Measurements from ENCODE around the gene GK2.

Gene GK2

GRCh38 chr4:79408063-79408462 is at the start of gene GK2:
GK2 (minus strand) TSS chr4:79408228; CDS start chr4:79408200, 28 bp downstream.
- no peak for DNase-seq

- no peak for DNase-seq
These were observed 47.2 kb upstream of the GK2 start for GRCh38 chr4:79455216-79455615.

GRCh38 chr4:79454656-79455055 is 46.6 kb upstream of the GK2 start:
- DNase-seq = no peak

GRCh38 chr4:79450053-79450452 is 42.0 kb upstream of the GK2 start:
- no peak for DNase-seq

GRCh38 chr4:79446145-79446544 is 38.1 kb upstream of the GK2 start:
- DNase-seq = no peak

- DNase-seq = no peak
These were observed 37.3 kb upstream of the GK2 start for GRCh38 chr4:79445371-79445781.

GRCh38 chr4:79442422-79442821 is 34.4 kb upstream of the GK2 start:
- no peak for DNase-seq

GRCh38 chr4:79439489-79439888 is 31.5 kb upstream of the GK2 start:
- DNase-seq = no peak

GRCh38 chr4:79431839-79432238 is 23.8 kb upstream of the GK2 start:
- no peak for DNase-seq

GRCh38 chr4:79429113-79429903 is 21.3 kb upstream of the GK2 start:
- DNase-seq = no peak

GRCh38 chr4:79426989-79427388 is 19.0 kb upstream of the GK2 start:
- DNase-seq = no peak

- DNase-seq = no peak
These were observed 17.6 kb upstream of the GK2 start for GRCh38 chr4:79425586-79425985.

GRCh38 chr4:79421483-79421882 is 13.5 kb upstream of the GK2 start:
- DNase-seq = no peak

- no peak for DNase-seq
These were observed 5.9 kb upstream of the GK2 start for GRCh38 chr4:79413886-79414285.

GRCh38 chr4:79413032-79413885 is 5.2 kb upstream of the GK2 start:
- no peak for DNase-seq

- no peak for DNase-seq
These were observed 3.4 kb downstream of the GK2 start for GRCh38 chr4:79404666-79405065.

GRCh38 chr4:79403356-79403755 is 4.7 kb downstream of the GK2 start:
- no peak for DNase-seq

- DNase-seq = no peak
These were observed 5.6 kb downstream of the GK2 start for GRCh38 chr4:79402332-79402851.

GRCh38 chr4:79399076-79399475 is 9.0 kb downstream of the GK2 start:
- DNase-seq = no peak

- DNase-seq = no peak
These were observed 10.1 kb downstream of the GK2 start for GRCh38 chr4:79397951-79398350.

GRCh38 chr4:79396794-79397193 is 11.2 kb downstream of the GK2 start:
- DNase-seq = no peak

GRCh38 chr4:79395841-79396240 is 12.2 kb downstream of the GK2 start:
- DNase-seq = no peak

GRCh38 chr4:79390890-79391289 is 17.1 kb downstream of the GK2 start:
- DNase-seq = no peak

GRCh38 chr4:79385641-79386040 is 22.4 kb downstream of the GK2 start:
- no peak for DNase-seq

Data from activated effector memory CD4-positive, alpha-beta T cell treated with anti-CD3 and anti-CD28 coated beads, Interleukin-2, amount 50 U/mL, for 16 hours (primary cell).